GM12878 (cell line): ENCODE data around the gene SLAMF1. TPM values are rescaled to one million over a fixed set of nuclear protein-coding genes. Genes with fewer than 3 reads are reported as not detected.
"Not testable (repeated sequence)": the region's sequence is repeated elsewhere in the genome, so short reads cannot be mapped to it uniquely, and the experiment has no call there.

Source experiments
- ATAC-seq: fragments of 200-7000 bp; cut with Tn5 transposase; 3 replicates; pipeline ENCODE4 v1.9.1; 2020; ENCODE audit warnings: mild to moderate bottlenecking, moderate library complexity
- BruUV-seq: library from RNA; stranded (reverse); fragments of 400-500 nt; replicated peaks from 2 replicates; lab custom pipeline; 2021; lab: Mats Ljungman, UMichigan
- CTCF ChIA-PET: fragments of 300-600 bp; sonication (Branson Sonifier 250); formaldehyde crosslinking; extraction: SDS; loops from one replicate; lab custom pipeline; 2021; ENCODE audit warnings: inconsistent platforms; lab: Yijun Ruan, JAX
- POLR2A ChIA-PET: fragments of 350-600 bp; formaldehyde crosslinking; extraction: SDS; loops from one replicate; lab custom pipeline; 2021; ENCODE audit warnings: inconsistent platforms; lab: Charles Lee
- RAD21 ChIA-PET: fragments of 300-600 bp; sonication (Branson Sonifier 250); formaldehyde crosslinking; loops from one replicate; lab custom pipeline; 2023; ENCODE audit warnings: antibody characterized with exemption; ENCODE audit not compliant: unreplicated experiment; lab: Charles Lee
- SMC1A ChIA-PET: fragments of 300-600 bp; sonication (Branson Sonifier 250); formaldehyde crosslinking; loops from one replicate; lab custom pipeline; 2023; ENCODE audit not compliant: unreplicated experiment, uncharacterized antibody; lab: Charles Lee
- DNase-seq: peaks from one replicate; pipeline ENCODE4 v3.0.0-alpha.2; 2011; ENCODE audit warnings: low read depth, low spot score
- FAIRE-seq: peaks from 3 replicates; lab custom pipeline; 2011; peaks lifted over from hg19 to GRCh38; lab: Jason Lieb, UNC
- H2AFZ ChIP-seq: 2 replicates; pipeline ENCODE4 v1.6.0; 2011; ENCODE audit warnings: low read depth, low read length, control low read depth; ENCODE audit not compliant: control insufficient read depth
- H3K27ac ChIP-seq: 2 replicates; pipeline ENCODE4 v1.5.1; 2011; ENCODE audit warnings: control low read depth; ENCODE audit not compliant: control insufficient read depth, insufficient read depth
- H3K27me3 ChIP-seq, 2 experiments: replicated peaks in 1 of 2; 2 replicates each; pipeline versions ENCODE4 v1.6.0 to v1.6.1; 2011; ENCODE audit warnings: low read length in 1 of 2; ENCODE audit not compliant: control insufficient read depth in 2 of 2, insufficient read depth in 2 of 2
- H3K36me3 ChIP-seq, 2 experiments: 2 replicates each; pipeline ENCODE4 v1.5.1; 2011; ENCODE audit warnings: low read length in 1 of 2; ENCODE audit not compliant: control insufficient read depth in 2 of 2, insufficient read depth in 2 of 2
- H3K4me1 ChIP-seq: 2 replicates; pipeline ENCODE4 v1.6.1; 2011; ENCODE audit warnings: mild to moderate bottlenecking, low read length, moderate library complexity, mixed read lengths; ENCODE audit not compliant: control insufficient read depth, insufficient read depth
- H3K4me2 ChIP-seq: 2 replicates; pipeline ENCODE4 v1.6.0; 2011; ENCODE audit warnings: control low read depth; ENCODE audit not compliant: control insufficient read depth, insufficient read depth
- H3K4me3 ChIP-seq: fragments of 200-600 bp; sonication (generic); 2 replicates; pipeline ENCODE4 v1.5.1; 2016
- H3K79me2 ChIP-seq: 2 replicates; pipeline ENCODE4 v1.6.0; 2011; ENCODE audit warnings: low read length; ENCODE audit not compliant: control insufficient read depth, insufficient read depth
- H3K9ac ChIP-seq: 2 replicates; pipeline ENCODE4 v1.8.0; 2011; ENCODE audit warnings: low read length, control low read depth, mixed read lengths; ENCODE audit not compliant: control insufficient read depth, insufficient read depth
- H3K9me3 ChIP-seq: replicated peaks from 3 replicates; pipeline ENCODE4 v1.5.1; 2011; ENCODE audit warnings: mild to moderate bottlenecking, low read length; ENCODE audit not compliant: control insufficient read depth, insufficient read depth
- H4K20me1 ChIP-seq: 2 replicates; pipeline ENCODE4 v1.6.0; 2011; ENCODE audit not compliant: control insufficient read depth, insufficient read depth
- ESRRA ChIP-seq: IDR thresholded peaks from 2 replicates; pipeline ENCODE4 v1.6.1; 2012; ENCODE audit warnings: mild to moderate bottlenecking, low read length, improper control_type of control experiment
- FOXK2 ChIP-seq: fragments of 450-650 bp; IDR thresholded peaks from 2 replicates; pipeline ENCODE4 v1.6.1; 2017; ENCODE audit warnings: mild to moderate bottlenecking, moderate library complexity
- MEF2B ChIP-seq: fragments of 450-650 bp; IDR thresholded peaks from 2 replicates; pipeline ENCODE4 v1.6.1; 2018; ENCODE audit warnings: mild to moderate bottlenecking, moderate library complexity; ENCODE audit not compliant: partially characterized antibody, poor library complexity, severe bottlenecking
- POLR2AphosphoS2 ChIP-seq: IDR thresholded peaks from 2 replicates; pipeline ENCODE4 v1.6.1; 2011; ENCODE audit warnings: low read depth, mild to moderate bottlenecking, low read length, improper control_type of control experiment, moderate library complexity
- RAD51 ChIP-seq: fragments of 450-650 bp; IDR thresholded peaks from 2 replicates; pipeline ENCODE4 v1.6.1; 2016; ENCODE audit warnings: moderate library complexity, mild to moderate bottlenecking, inconsistent platforms
- RB1 ChIP-seq: fragments of 450-650 bp; formaldehyde crosslinking; IDR thresholded peaks from 2 replicates; pipeline ENCODE4 v1.6.1; 2017; ENCODE audit warnings: mild to moderate bottlenecking, borderline replicate concordance
- TARDBP ChIP-seq: IDR thresholded peaks from 2 replicates; pipeline ENCODE4 v1.6.1; 2016; ENCODE audit warnings: borderline replicate concordance
- ZNF24 ChIP-seq: fragments of 450-650 bp; IDR thresholded peaks from 2 replicates; pipeline ENCODE4 v1.6.1; 2017; ENCODE audit warnings: antibody characterized with exemption, mild to moderate bottlenecking
- ZNF274 ChIP-seq: IDR thresholded peaks from one replicate; pipeline ENCODE4 v1.8.0; 2011; ENCODE audit not compliant: insufficient read length, insufficient read depth
- WGBS: methylation state at CpG from one replicate; pipeline ENCODE4 v1.1.6; 2016; ENCODE audit warnings: low lambda C conversion rate; ENCODE audit not compliant: insufficient replicate concordance, insufficient coverage; ENCODE audit errors: missing lambda C conversion rate; 5-methylcytosine and 5-hydroxymethylcytosine counted together
- in situ Hi-C: fragments of 300-500 bp; cut with MboI; formaldehyde crosslinking; loops from 9 replicates; pipeline ENCODE4 v1.14.3; 2018; ENCODE audit warnings: mixed read lengths
- intact Hi-C: fragments of 100-400 bp; cut with micrococcal nuclease; formaldehyde crosslinking; loops from one replicate; pipeline ENCODE4 v1.14.2; 2022; ENCODE audit not compliant: unreplicated experiment
- polyA plus RNA-seq, 11 experiments: library from polyadenylated mRNA; depleted of rRNA in 4 of 11; unstranded in 6 of 11; stranded (reverse) in 5 of 11; fragments of >200 nt; fragmentation: Nextera tagmentation in 4 of 11; fragmentation: Illumina TruSeq in 1 of 11; extraction: Ambion mirVana in 4 of 11; extraction: Trizol in 1 of 11; gene quantifications; 1 replicate in 1 of 11; 2 replicates in 10 of 11; pipeline versions ENCODE4 v1.2.1 to v1.2.3, GENCODE V29; 2011 to 2016; ENCODE audit warnings: inconsistent platforms in 2 of 11, missing spikeins in 2 of 11, low read depth in 1 of 11
- total RNA-seq, 4 experiments: library from RNA; depleted of rRNA in 3 of 4; stranded (reverse); fragments of >200 nt in 3 of 4; fragmentation: Illumina TruSeq in 1 of 4; extraction: Trizol in 1 of 4; gene quantifications; 2 replicates each; pipeline versions ENCODE4 v1.2.1 to v1.2.3, GENCODE V29; 2013 to 2021
- TF ChIP-seq, protein P1 (sequence below): fragments of 450-650 bp; IDR thresholded peaks from 2 replicates; pipeline ENCODE4 v1.6.1; 2016; ENCODE audit warnings: mild to moderate bottlenecking
- TF ChIP-seq, protein P2 (sequence below): IDR thresholded peaks from 2 replicates; pipeline ENCODE4 v1.6.1; 2012; ENCODE audit warnings: low read depth, low read length, improper control_type of control experiment

Gene SLAMF1
- total and polyA plus RNA-seq, 10 of the 15 experiments (the other 5 are each of a cell fraction or from before 2014, with no cell fraction given), result 87.3 to 260 (median 131) TPM

- H3K4me3 ChIP-seq, H4K20me1 ChIP-seq, DNase-seq, H2AFZ ChIP-seq, intact Hi-C loops, H3K27ac ChIP-seq, in situ Hi-C loops, H3K9me3 ChIP-seq, H3K4me1 ChIP-seq, CTCF ChIA-PET, H3K4me2 ChIP-seq, H3K27me3 ChIP-seq, POLR2A ChIA-PET, H3K9ac ChIP-seq, BruUV-seq, H3K36me3 ChIP-seq, ATAC-seq, RAD21 ChIA-PET, FAIRE-seq: not testable (repeated sequence)
- WGBS, result 100% methylated on average over 2 of the region's 2 CpGs
- peaks cover 15% of the 10 kb centered on the region for H3K79me2 ChIP-seq
- SMC1A ChIA-PET, result interaction anchor here (0.9 to 3.2 kb wide), 4 partner anchors 22 to 34 kb away, joined by 3 to 20 read pairs (median 11); no protein-coding TSS in a partner anchor
These were observed 63.9 kb downstream of the SLAMF1 start for GRCh38 chr1:160582976-160583375.

- intact Hi-C loops (no loop called here), in situ Hi-C loops (no loop called here)
- Histone ChIP-seq H3K79me2 (peaks cover 24% of the 10 kb centered on the region), H2AFZ (no peak overlapping the region), H3K27me3 (no peaks in the 10 kb centered on the region), H3K4me3 (no peak overlapping the region), H3K36me3 (no peaks in the 10 kb centered on the region), H3K27ac (no peak overlapping the region), H3K4me1 (peaks cover 14% of the 10 kb centered on the region), H3K4me2 (no peak overlapping the region), H4K20me1 (no peaks in the 10 kb centered on the region), H3K9me3 (no peaks in the 10 kb centered on the region), H3K9ac (no peak overlapping the region)
- DNase-seq (no peak), FAIRE-seq (no peak), ATAC-seq (no peak)
- 93% methylated on average over 2 of the region's 2 CpGs for WGBS
- ChIA-PET RAD21 (interaction anchor here (11.0 kb wide), 1 partner anchor 24 kb away, joined by 123 read pairs; no protein-coding TSS in a partner anchor), CTCF (interaction anchor here (6.3 kb wide), 1 partner anchor 25 kb away, joined by 76 read pairs; no protein-coding TSS in a partner anchor), SMC1A (no interaction called here), POLR2A (interaction anchor here (1.1 to 2.2 kb wide), 2 partner anchors 27 to 253 kb away, joined by 3 to 10 read pairs; no protein-coding TSS in a partner anchor)
- BruUV-seq, result no TSS peak
- TF ChIP-seq ZNF24 (no peak), TARDBP (no peak), ESRRA (no peak), MEF2B (no peak), ZNF274 (no peak), POLR2AphosphoS2 (no peak), FOXK2 (no peak), RB1 (no peak), RAD51 (no peak)
- TF ChIP-seq, protein P1, sequence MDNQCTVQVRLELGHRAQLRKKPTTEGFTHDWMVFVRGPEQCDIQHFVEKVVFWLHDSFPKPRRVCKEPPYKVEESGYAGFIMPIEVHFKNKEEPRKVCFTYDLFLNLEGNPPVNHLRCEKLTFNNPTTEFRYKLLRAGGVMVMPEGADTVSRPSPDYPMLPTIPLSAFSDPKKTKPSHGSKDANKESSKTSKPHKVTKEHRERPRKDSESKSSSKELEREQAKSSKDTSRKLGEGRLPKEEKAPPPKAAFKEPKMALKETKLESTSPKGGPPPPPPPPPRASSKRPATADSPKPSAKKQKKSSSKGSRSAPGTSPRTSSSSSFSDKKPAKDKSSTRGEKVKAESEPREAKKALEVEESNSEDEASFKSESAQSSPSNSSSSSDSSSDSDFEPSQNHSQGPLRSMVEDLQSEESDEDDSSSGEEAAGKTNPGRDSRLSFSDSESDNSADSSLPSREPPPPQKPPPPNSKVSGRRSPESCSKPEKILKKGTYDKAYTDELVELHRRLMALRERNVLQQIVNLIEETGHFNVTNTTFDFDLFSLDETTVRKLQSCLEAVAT, result no peak
- TF ChIP-seq, protein P2, sequence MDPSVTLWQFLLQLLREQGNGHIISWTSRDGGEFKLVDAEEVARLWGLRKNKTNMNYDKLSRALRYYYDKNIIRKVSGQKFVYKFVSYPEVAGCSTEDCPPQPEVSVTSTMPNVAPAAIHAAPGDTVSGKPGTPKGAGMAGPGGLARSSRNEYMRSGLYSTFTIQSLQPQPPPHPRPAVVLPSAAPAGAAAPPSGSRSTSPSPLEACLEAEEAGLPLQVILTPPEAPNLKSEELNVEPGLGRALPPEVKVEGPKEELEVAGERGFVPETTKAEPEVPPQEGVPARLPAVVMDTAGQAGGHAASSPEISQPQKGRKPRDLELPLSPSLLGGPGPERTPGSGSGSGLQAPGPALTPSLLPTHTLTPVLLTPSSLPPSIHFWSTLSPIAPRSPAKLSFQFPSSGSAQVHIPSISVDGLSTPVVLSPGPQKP, result no peak
These were observed 64.9 kb downstream of the SLAMF1 start for GRCh38 chr1:160581961-160582360.
